Activated CD4-positive, alpha-beta T cell treated with anti-CD3 and anti-CD28 coated beads, Interleukin-2, amount 50 U/mL, for 1 hour (primary cell): ENCODE measurements around the gene CNOT3.
A peak's percentile ranks its signal among the peaks of the same experiment; 100 is the strongest.
"Not testable (repeated sequence)": the region's sequence is repeated elsewhere in the genome, so short reads cannot be mapped to it uniquely, and the experiment has no call there.

Experiments used
- DNase-seq: peaks from one replicate; pipeline ENCODE4 v3.0.0-alpha.2; 2020

Gene CNOT3

DNA sequence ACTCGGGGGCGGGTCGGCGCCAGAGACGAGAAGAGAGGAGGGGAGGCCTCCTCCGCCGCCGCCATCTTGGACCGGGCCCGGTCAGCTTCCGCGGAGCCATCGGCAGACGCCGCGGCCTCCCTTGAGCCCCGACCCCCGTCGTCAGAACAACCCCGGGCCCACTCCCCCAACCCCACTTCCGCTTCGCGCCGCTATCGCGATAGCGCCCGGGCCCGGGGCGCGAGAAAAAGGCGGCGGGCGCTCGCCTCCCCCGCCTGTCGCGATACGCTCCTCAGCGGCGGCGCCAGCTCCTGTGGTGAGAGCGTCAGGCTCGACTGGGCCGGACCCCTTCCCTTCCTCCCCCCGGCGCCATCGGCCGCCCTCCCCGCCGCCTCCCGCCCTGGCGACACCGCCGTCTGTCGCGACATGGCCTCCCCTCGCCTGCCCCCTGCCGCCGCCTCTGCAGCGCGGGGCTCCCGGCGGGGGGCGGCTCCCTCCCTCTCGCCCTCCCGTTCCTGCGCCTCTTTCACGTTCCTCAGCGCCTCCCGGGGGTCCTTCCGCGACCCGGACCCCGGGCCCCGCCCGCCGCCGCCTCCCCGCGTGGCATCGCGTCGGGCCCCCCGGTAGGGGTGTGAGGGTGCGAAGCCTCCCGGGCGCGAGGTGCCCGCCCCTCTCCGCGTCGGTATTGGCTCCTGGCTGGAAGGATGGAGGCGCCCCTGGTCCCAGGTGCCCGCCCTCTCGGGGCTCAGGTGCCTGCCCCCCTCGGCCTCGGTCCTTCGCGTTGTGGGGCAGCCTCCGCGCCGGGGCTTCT lies at the start of gene CNOT3:
Gene CNOT3, plus strand, starts transcription at position 64 of the 790 bp plus-strand sequence. CDS start 5,217 bp downstream, outside the sequence.
- DNase-seq, result peak; percentile 30

DNA sequence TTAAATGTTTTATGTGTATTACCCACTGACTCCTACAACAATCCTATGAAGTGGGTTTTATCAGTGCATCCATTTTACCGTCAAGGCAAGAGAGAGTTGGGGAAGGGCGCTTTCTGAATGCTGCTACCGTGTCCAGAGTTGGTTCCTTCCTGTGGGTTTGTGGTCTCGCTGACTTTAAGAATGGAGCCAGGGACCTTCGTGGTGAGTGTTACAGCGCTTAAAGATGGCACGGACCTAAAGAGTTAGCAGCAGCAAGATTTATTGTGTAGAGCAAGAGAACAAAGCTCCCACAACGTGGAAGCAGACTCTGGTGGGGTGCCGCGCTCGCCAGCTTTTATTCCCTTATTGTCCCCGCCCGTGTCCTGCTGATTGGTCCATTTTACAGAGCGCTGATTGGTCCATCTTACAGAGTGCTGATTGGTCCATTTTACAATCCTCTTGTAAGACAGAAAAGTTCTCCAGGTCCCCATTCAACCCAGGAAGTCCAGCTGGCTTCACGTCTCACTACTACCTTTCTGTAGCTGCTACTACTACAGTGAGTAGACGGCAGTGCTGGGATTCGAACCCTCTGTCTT lies 43.0 kb upstream of the CNOT3 start:
- DNase-seq, result no peak

DNA sequence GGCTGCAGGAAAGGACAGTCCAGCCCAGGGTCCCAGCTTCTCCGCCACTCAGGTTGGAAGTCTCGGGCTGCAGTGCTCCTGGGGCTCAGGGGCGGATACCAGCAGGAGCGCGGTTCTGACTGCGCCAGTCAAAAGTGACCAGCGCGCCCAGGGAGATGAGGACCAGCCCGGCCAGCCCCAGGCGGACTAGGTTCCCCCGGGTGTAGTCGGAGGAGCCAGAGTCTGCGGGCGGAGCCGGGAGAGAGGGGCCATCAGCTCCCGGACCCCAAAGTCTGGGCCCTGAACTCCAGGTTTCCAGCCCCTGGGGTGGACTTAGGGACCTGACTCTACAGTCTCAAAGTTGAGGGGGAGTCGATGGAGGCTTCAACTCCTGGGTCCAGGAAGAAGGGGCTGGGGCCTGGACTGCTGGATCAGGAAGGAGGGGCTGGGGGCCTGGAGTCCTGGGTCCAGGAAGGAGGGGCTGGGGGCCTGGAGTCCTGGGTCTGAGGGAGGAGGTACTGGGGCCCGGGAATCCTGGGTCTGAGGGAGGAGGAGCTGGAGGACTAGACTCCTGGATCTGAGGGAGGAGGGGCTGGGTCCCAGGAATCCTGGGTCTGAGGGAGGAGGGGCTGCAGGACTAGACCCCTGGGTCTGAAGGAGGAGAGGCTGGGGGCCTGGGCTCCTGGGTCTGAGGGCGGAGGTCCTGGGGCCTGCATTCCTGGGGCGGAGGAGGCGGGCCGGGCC lies 42.3 kb upstream of the CNOT3 start:
- DNase-seq, result no peak

DNA sequence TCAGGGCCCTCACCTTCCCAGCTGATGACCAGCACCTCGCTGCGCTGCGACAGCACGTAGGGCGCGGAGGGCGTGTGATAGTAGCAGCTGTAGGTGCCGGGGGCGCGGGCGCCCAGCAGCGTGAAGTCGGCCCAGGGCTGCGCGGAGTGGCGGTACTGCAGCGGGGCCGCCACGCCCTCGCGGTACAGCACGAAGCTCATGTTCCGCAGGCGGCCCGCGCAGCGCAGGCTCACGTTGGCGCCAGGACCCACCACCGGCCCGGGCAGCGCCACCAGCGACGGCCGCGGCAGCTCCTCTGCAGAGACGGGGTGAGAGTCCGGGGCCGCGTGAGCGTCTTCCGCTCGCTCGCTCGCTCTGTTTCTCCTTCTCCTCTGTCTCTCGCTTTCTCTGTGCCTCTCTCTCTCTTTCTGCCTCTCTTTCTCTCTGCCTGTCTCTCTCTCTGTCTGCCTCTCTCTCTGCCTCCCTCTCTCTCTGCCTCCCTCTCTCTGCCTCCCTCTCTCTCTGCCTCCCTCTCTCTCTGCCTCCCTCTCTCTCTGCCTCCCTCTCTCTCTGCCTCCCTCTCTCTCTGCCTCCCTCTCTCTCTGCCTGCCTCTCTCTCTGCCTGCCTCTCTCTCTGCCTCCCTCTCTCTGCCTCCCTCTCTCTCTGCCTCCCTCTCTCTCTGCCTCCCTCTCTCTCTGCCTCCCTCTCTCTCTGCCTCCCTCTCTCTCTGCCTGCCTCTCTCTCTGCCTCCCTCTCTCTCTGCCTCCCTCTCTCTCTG lies 41.5 kb upstream of the CNOT3 start:
- DNase-seq, result peak; percentile 47

DNA sequence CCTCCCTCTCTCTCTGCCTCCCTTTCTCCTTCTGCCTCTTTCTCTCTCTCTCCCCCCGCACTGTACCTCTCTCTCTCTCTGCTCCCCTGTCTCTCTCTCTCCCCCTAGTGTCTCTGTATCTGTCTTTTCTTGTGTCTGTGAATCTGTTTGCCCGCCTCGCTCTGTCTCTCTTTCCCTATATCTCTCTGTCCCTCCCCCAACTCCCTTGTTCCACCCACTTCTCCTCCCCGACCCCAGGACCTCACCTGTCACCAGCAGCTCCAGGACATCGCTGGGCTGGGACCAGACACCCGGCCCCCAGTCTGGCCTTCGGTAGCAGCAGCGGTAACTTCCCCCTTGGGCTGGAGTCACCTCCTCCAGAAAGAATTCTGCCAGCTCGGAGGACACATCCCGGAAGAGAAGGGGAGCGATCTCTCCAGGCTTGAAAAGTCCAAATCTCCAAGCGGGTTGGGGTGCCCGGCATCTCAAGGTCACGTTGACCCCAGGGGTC lies 40.9 kb upstream of the CNOT3 start:
- no peak for DNase-seq

DNA sequence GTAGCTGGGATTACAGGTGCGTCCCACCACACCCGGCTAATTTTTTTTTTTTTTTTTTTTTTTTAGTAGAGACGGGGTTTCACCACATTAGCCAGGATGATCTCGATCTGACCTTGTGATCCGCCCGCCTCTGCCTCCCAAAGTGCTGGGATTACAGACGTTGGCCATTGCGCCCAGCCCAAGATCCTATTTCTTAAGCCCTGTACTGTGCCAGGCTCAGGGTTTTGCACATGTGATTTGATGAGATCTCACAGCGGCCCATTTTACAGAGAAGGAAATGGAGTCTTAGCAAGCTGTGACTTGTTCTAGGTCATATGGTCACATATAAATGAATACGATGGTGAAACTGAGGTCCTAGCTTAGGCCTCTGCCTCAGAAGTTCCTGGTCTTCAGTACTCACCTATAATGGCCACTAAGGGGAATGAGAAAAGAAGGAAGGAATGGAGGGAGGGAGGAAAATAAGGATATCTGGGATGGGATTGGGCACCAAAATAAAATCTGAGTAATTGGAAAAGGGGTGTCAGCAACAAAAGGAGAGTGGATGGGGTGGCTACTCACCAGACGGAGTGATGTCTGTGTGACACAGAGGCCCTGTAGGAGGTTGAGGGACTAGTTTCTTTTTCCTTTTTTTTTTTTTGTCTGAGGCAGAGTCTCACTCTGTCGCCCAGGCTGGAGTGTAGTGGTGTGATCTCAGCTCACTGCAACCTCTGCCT lies 38.2 kb upstream of the CNOT3 start:
- DNase-seq, result no peak

DNA sequence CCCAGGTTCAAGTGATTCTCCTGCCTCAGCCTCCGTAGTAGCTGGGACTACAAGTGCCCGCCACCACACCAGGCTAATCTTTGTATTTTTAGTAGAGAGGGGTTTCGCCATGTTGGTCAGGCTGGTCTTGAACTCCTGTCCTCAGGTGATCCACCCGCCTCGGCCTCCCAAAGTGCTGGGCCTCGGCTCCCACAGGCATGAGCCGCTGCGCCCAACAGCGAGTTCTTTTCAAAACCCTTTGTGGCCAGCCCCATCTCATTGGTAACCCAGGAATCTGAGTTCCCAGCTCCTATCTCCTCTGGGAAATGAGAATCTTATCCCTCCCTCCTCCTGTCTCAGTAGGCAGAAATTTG lies 37.7 kb upstream of the CNOT3 start:
- not testable (repeated sequence) for DNase-seq

DNA sequence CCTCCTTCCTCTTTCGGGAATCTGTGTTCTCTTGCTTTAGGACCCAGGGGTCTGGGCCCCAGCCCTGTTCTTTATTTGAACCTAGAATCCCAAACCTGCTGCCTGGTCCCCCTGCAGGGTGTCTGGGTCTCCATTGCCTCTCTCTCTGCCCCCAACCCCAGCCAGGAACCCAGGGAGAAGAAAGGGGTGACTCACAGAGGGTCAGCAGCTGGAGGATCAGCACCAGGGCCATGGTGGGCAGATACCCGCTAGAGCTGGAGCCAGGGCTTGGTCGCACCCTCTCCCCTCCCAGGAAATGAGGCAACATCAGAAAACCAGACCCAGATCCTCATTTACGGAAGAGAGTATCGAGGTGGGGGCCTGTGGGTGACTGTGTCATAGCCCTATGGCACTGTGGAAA lies 37.0 kb upstream of the CNOT3 start, which contains the start of gene OSCAR:
Gene OSCAR, minus strand, starts transcription at position 243 of the 400 bp plus-strand sequence. Its CDS starts 11 bp downstream, at position 232.
- no peak for DNase-seq

DNA sequence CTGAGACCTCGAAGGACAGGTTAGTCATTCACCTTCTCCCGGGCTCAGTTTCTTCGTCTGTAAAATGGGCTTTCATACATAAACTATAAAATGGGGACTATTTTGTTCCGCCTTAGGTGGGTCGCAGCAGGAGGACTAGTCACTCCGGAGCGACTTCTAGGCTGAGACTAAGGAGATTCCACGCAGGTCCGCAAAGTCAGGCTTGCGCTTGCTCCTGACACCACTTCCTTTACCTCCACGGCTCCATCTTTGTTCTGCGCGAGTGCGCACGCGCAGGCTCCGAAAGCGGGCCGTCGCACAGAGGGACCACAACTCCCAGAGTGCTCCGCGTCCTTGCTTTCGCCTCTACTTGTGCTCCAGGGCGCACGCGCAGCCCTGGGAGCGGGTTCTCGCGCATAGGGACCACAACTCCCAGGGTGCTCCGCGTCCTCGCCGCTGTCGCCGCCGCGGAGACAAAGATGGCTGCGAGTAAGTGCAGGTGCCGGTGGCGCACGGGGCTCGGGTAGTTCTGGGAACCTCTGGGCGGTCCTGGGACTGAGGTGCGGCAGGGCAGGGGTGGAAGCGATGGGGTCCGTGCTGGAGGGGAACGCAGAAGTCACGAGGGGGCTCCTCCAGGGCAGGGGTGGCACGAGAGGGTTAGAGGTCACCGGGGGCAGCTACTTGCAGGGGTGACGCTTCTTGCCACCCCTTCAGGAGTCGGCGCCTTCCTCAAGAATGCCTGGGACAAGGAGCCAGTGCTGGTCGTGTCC lies 35.0 kb upstream of the CNOT3 start, which contains the start of gene NDUFA3:
Gene NDUFA3, plus strand, starts transcription at position 435 of the 749 bp plus-strand sequence. Its CDS starts 24 bp downstream, at position 459.
- DNase-seq, result peak; percentile 96

DNA sequence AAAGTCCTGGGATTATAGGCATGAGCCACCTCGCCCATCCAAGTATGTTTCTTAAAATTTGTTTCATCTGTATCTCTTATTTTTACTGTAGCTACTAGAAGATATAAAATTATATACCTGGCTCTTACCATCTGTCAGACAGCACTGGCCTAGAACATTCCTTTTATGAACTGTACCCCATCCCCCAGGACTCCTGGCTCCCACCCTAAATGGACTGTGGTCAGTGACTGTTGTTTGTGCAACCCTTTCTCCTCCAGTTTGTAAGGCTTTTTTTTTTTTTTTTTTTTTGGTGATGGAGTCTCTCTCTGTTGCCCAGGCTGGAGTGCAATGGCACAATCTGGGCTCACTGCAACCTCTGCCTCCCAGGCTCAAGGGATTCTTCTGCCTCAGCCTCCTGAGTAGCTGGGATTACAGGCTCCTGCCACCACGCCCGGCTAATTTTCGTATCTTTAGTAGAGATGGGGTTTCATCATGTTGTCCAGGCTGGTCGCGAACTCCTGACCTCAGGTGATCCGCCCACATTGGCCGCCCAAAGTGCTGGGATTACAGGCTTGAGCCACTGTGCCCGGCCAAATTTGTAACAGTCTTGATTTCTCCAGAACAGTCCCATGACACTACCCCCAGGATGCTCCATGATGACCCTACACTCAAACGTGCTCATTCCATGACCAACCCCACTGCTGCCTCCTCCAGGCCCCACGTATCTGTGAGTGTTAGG lies 32.4 kb upstream of the CNOT3 start:
- no peak for DNase-seq

DNA sequence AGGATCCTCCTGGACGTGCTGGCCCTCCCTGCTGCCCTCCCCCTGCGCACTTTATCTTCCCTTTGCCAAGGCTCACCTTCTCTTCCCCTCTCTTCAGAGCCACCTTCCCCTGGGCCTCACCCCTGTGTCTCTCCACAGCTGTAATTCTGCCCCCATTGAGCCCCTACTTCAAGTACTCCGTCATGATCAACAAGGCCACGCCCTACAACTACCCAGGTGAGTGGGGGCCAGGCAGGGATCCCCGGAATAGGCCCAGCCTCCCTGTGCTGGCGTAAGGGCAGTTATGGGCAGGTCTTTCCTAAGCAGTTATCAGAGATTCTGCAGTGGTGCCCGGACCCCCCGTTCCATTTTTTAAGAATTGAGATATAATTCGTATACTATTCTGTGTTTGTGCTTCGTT lies 31.8 kb upstream of the CNOT3 start:
- DNase-seq, result no peak

DNA sequence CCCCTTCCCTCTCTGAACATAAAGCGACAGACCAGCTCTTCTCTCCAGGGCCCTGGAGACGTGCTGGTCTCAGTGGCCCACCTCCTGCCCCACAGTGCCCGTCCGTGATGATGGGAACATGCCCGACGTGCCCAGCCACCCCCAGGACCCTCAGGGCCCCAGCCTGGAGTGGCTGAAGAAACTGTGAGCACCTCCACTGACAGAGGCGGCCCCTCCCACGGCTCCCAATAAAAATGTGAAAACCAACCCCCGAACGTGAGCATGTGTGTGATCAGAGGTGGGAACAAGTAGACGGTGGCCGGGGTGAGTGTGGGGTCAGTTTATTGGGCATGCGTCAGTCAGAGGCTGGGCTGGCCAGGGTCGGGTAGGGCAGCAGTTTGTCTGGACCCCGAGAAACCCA lies 30.8 kb upstream of the CNOT3 start:
- DNase-seq, result no peak

DNA sequence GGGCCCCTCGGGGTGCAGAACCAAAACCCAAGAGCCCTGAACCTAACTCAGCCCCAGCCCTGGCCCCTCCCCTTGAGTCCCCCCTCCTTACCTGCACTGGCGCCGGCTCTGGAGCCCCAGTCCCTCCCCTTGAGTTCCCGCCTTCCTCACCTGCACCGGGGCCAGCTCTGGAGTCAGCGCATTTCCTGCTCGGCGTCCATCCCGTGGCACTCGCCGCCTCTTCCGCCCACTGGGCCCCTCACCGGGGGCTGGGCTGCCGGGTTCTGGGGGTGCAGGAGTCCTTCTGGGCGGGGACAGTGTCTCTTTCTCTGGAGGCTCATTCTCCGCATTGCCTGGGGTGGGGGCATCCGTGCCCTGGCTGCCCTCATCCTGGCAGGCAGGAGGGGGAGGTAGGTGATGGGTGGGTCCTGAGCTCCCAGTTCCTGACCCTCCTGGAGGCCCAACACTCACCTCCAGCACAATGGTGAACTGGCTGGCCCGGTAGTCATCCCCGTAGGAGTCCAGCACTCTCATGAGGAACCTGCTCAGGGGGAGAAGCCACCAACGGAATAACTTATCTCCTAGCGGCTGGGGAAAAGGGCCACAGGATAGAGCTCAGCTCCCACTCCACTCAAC lies 29.6 kb upstream of the CNOT3 start:
- no peak for DNase-seq

DNA sequence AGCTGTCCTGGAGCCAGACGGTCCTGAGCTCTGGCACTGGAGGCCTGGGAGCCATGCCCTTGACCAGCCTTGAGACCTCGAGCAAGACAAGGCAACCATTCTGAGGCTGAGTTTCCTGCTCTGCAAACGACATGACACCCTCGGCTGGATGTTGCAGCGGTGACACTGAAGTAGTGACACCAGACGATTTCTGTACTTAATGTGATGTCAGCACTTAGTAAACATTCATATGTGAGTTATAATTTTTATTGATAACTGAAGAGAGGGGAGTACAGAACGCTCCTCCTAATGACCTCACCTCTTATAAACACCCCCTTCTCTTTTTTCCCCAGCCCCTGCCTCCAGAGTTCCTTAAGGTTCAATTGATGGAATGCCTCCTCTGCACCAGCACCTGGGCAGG lies 29.1 kb upstream of the CNOT3 start:
- DNase-seq, result no peak

DNA sequence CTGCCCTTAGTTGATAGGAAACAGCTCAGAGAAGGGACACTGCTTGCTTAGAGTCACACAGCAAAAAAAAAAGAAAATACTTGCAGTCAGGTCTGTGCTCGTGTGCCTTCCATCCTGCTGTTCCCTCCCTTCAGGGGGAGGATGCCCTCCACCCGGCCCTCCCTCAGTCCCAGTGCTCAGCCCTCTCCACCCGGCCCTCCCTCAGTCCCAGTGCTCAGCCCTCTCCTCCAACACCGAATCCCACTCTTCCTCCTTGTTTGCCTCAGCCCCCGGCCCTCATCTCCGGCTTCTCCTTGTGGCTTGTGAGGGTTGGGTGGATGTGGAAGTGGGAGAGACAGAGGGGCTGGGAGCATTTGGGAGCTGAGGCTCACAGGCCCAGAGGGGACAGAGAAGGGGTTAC lies 27.9 kb upstream of the CNOT3 start:
- DNase-seq, result no peak

DNA sequence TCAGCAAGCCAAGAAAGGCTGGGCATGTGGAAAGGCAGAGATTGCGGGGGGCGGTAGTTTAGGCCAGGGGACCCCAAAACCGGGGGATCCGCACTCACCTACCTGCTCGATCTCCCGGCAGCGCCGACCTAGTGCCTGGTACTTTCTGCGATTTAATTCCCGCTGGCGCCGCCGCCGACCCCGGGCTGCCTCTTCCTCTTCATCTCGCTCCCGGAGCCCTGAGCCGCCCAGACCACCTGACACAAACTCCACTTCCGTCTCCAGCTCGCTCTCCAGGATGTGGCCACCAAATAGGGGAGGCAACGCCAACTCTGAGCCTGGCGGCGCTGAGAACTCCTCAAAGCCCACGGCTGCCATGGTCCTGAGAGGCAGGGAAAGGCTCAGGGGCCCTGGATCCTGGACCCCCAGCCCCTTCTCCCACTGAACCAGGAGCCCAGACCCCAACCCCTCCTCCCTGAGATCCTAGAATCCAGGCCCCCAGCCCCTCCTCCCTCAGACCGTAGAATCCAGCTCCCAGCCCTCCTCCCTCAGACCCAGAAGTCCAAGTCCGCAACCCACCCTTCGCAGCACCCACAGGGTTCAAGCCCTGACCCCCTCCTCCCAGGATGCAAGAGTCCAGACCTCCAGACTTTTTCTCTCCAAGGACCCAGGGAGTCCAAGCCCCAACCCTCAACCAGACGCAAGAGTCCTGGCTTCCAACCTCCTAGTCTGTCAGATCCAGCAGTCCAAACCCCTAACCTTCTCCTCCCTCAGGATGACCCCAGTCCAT lies 23.0 kb upstream of the CNOT3 start:
- peak; percentile 23 for DNase-seq

DNA sequence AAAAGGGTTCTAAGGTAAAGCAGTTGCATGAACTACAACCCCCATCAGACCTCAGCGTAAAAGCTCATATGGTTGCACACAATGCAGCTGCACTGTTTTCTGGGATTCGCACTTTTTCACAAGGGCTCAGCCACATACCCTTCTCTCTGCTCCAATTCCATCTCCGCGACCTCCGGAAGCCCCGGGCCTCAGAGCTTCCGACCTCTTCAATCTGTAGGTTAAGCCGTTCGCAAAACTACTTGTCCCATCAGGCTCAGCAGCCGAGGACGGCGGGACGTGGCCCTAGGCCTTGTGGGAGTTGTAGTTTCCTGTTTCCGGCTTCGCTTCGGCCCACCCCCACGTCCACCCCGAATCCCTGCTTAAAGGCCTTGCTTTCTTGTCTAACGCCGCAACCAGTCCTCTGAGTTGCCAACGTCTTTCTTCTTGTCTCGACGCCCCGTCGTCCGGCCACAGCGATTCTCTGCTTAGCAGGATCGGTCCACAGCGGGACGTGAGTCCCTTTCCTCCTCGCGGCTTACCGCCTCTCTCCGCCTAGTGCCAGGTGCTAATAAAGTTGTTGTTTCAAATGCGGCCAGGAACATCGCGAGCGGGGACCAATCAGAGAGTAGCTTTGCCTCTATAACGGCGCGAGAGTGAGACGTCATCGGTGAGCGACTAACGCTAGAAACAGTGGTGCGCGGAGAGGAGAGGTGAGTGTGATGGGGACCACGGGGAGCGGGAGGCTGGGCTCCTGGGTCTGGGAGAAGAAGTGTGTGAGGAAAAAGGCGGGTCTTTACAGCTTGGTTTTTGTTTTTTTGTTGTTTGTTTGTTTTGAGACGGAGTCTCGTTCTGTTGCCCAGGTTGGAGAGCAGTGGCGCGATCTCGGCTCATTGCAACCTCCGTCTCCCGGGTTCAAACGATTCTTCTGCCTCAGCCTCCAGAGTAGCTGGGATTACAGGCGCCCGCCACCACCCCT lies 22.2 kb upstream of the CNOT3 start, which contains the start of the genes PRPF31 and TFPT:
Gene PRPF31, plus strand, starts transcription at position 646 of the 955 bp plus-strand sequence. CDS start 2,525 bp downstream, outside the sequence.
Gene TFPT, minus strand, starts transcription at position 549 of the 955 bp plus-strand sequence. Its CDS starts 388 bp downstream, at position 161.
- DNase-seq, result peak; percentile 98

DNA sequence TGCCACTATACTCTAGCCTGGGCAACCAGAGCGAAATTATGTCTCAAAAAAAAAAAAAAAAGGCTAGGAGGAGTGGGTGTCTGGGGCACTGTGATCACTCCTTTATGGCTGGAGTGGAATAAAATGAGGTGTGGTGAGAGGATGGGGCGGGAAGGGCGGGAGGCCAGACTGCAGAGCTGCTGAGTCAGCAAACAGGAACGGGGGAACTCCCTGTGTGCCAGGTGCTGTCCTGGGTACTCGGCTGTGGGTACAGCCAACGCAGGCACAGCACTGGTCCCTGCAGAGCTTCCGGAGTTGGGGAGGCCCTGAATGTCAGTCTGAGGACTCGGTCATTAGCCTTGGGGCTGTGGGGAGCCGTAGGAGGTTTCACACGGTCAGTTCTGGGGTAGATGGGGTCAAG lies 16.3 kb upstream of the CNOT3 start:
- no peak for DNase-seq
